MM.1S (cell line): ENCODE data around the gene FUT3.

Experiments
- DNase-seq: peaks from one replicate; pipeline ENCODE4 v3.0.0-alpha.2; 2015
- H2AFZ ChIP-seq: fragments of 300-600 bp; sonication (generic); 2 replicates; pipeline ENCODE4 v1.6.0; 2016; ENCODE audit warnings: antibody characterized with exemption, low read length
- H3F3A ChIP-seq: fragments of 300-600 bp; sonication (generic); 2 replicates; pipeline ENCODE4 v1.6.1; 2016; ENCODE audit warnings: mild to moderate bottlenecking, antibody characterized with exemption, low read length, moderate library complexity, mixed read lengths; ENCODE audit not compliant: insufficient read depth
- H3K27ac ChIP-seq: fragments of 300-600 bp; sonication (generic); 2 replicates; pipeline ENCODE4 v1.5.1; 2016; ENCODE audit warnings: mild to moderate bottlenecking, low read length
- H3K27me3 ChIP-seq: fragments of 300-600 bp; sonication (generic); replicated peaks from 2 replicates; pipeline ENCODE4 v1.6.0; 2016; ENCODE audit warnings: low read length; ENCODE audit not compliant: insufficient read depth
- H3K36me3 ChIP-seq: fragments of 300-600 bp; sonication (generic); replicated peaks from 2 replicates; pipeline ENCODE4 v1.6.1; 2016; ENCODE audit warnings: mild to moderate bottlenecking, low read length, mixed read lengths; ENCODE audit not compliant: insufficient read depth
- H3K4me1 ChIP-seq: fragments of 300-600 bp; sonication (generic); 2 replicates; pipeline ENCODE4 v1.6.1; 2016; ENCODE audit warnings: low read length, mixed read lengths
- H3K4me2 ChIP-seq: fragments of 300-600 bp; sonication (generic); 2 replicates; pipeline ENCODE4 v1.6.0; 2016; ENCODE audit warnings: low read depth, low read length
- H3K4me3 ChIP-seq: fragments of 300-600 bp; sonication (generic); 2 replicates; pipeline ENCODE4 v1.5.1; 2016; ENCODE audit warnings: low read length, mixed read lengths
- H3K79me2 ChIP-seq: fragments of 300-600 bp; sonication (generic); 2 replicates; pipeline ENCODE4 v1.6.1; 2016; ENCODE audit warnings: mixed run types, low read length, mixed read lengths
- H3K9ac ChIP-seq: fragments of 300-600 bp; sonication (generic); 2 replicates; pipeline ENCODE4 v1.6.1; 2016; ENCODE audit warnings: low read length, mixed read lengths
- H3K9me2 ChIP-seq: fragments of 300-600 bp; sonication (generic); replicated peaks from 2 replicates; pipeline ENCODE4 v1.6.1; 2016; ENCODE audit warnings: mild to moderate bottlenecking, low read length, mixed read lengths; ENCODE audit not compliant: insufficient read depth
- H3K9me3 ChIP-seq: fragments of 300-600 bp; sonication (generic); replicated peaks from 2 replicates; pipeline ENCODE4 v1.6.1; 2016; ENCODE audit warnings: mild to moderate bottlenecking, low read length, mixed read lengths; ENCODE audit not compliant: insufficient read depth
- H4K20me1 ChIP-seq: fragments of 300-600 bp; sonication (generic); 2 replicates; pipeline ENCODE4 v1.6.1; 2016; ENCODE audit warnings: mild to moderate bottlenecking, low read length, moderate library complexity, mixed read lengths; ENCODE audit not compliant: insufficient read depth
- CTCF ChIP-seq: fragments of 300-600 bp; sonication (generic); IDR thresholded peaks from 2 replicates; pipeline ENCODE4 v1.5.1; 2016; ENCODE audit warnings: antibody characterized with exemption, low read length, mixed read lengths
- EZH2 ChIP-seq: fragments of 300-600 bp; sonication (generic); optimal IDR thresholded peaks from 2 replicates; pipeline ENCODE3; 2017; ENCODE audit warnings: low read depth, mild to moderate bottlenecking, antibody characterized with exemption, low read length, mixed read lengths
- EZH2phosphoT487 ChIP-seq: fragments of 300-600 bp; sonication (generic); IDR thresholded peaks from 2 replicates; pipeline ENCODE4 v1.6.1; 2018; ENCODE audit warnings: antibody characterized with exemption, low read length

FUT3 gene

GRCh38 chr19:5804516-5805461 is 46.5 kb downstream of the FUT3 start, which contains the start of gene NRTN:
TSS of gene NRTN (plus strand) at chr19:5805067. CDS start at chr19:5824166, 19,099 bp downstream.
- peaks cover 8% of the 10 kb centered on the region; the same call in 1 of the 2 replicates for H3K4me1 ChIP-seq
- no peak within 1 kb of the TSS for H3K27ac ChIP-seq
- peak within 1 kb of the TSS; percentile 36; the same call in 1 of the 2 replicates for H3K9ac ChIP-seq
- peak within 1 kb of the TSS; percentile 97 for H2AFZ ChIP-seq
- peaks cover 4% of the 10 kb centered on the region; the same call in 1 of the 2 replicates for H3K79me2 ChIP-seq
- peak; percentile 55 for DNase-seq
- H3K4me2 ChIP-seq, result peak within 1 kb of the TSS; percentile 98
- H3K9me2 ChIP-seq, result no peaks in the 10 kb centered on the region
- peak within 1 kb of the TSS; percentile 60 for H3K4me3 ChIP-seq
- H3K36me3 ChIP-seq, result no peaks in the 10 kb centered on the region
- H3K27me3 ChIP-seq, result peaks cover 21% of the 10 kb centered on the region
- TF ChIP-seq CTCF, result no peak
- TF ChIP-seq EZH2, result no peak
- no peak for TF ChIP-seq EZH2phosphoT487
- no peaks in the 10 kb centered on the region; the same call in 1 of the 2 replicates for H4K20me1 ChIP-seq
- H3F3A ChIP-seq, result 0 out of 2 replicates have a peak, but pooled peaks cover 6% of the 10 kb centered on the region
- no peaks in the 10 kb centered on the region for H3K9me3 ChIP-seq

- Histone ChIP-seq H3K27ac (no peak overlapping the region), H3K4me3 (peak overlapping the region; percentile 60), H4K20me1 (no peaks in the 10 kb centered on the region; the same call in 1 of the 2 replicates)
Observed at GRCh38 chr19:5803752-5804515, 47.3 kb downstream of the FUT3 start.

More at GRCh38 chr19:5803752-5804515, 47.3 kb downstream of the FUT3 start:
- no peaks in the 10 kb centered on the region for H3K9me3 ChIP-seq
- H3K79me2 ChIP-seq, result peaks cover 4% of the 10 kb centered on the region; the same call in 1 of the 2 replicates
- H3K27me3 ChIP-seq, result peaks cover 30% of the 10 kb centered on the region
- TF ChIP-seq EZH2, result no peak
- peak; percentile 99 for TF ChIP-seq CTCF
- 0 out of 2 replicates have a peak, but pooled peaks cover 6% of the 10 kb centered on the region for H3F3A ChIP-seq
- H3K4me2 ChIP-seq, result peak overlapping the region; percentile 98
- peaks cover 8% of the 10 kb centered on the region; the same call in 1 of the 2 replicates for H3K4me1 ChIP-seq
- DNase-seq, result peak; percentile 94
- no peaks in the 10 kb centered on the region for H3K36me3 ChIP-seq
- H3K9me2 ChIP-seq, result no peaks in the 10 kb centered on the region
- H3K9ac ChIP-seq, result peak overlapping the region; percentile 52; the same call in 1 of the 2 replicates
- H2AFZ ChIP-seq, result peak overlapping the region; percentile 97
